Measurements from ENCODE around the gene PCBP3.
A peak's percentile ranks its signal among the peaks of the same experiment; 100 is the strongest.
"Not testable (repeated sequence)": the region's sequence is repeated elsewhere in the genome, so short reads cannot be mapped to it uniquely, and the experiment has no call there.

The PCBP3 gene

DNA sequence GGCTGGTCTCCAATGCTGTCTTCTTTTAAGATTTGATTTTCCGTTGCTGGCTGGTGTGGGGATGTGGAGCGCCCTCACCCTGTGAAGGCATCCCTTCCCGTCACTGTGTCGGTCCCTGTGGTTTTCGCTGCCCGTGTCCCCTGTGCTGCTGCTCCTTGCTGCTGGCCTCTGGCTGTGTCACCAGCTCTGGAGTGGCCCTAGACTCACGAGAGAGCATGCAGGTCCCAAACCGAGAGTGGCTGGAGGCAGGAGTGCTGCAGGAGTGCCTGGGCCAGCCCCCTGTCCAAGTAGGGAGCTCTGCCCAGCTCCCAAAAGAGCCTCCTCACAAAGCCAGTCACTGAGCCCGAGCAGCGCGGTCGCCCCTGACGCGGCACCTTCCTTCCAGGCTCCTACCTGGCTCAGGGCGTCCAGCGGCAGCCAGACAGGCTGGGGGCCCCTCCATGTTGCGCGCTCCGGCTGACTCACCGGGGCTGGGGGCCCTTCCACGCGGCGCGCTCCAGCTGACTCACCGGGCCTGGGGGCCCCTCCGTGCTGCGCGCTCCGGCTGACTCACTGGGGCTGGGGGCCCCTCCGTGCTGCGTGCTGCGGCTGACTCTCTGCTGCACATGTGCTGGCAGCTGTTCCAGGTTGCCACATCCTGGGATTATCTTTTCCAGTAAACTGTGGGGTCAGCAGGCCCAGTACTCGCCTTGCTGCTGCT is 231.3 kb downstream of the PCBP3 start:
- H3K4me3 Mint-ChIP-seq, result no peak overlapping the region

DNA sequence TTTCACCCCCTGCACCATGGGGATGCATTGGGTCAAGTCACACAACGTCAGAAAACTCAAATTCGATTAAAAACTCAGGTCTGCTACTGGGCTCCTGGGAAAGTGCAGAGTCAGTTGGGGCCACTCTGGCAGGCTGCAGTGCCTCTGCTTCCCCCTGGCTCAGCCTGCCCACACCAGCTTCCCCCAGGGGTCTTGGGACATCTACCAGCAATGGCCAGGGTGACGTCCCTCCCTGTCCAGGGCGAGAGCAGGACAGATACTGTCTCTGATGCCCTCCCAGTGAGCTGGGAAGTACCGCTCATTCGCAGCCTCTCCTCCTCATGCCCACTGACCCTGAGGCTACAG is 231.9 kb downstream of the PCBP3 start:
- Mint-ChIP-seq H3K27me3 (no peaks in the 10 kb centered on the region), H3K4me1 (peaks cover 23% of the 10 kb centered on the region), H3K36me3 (no peaks in the 10 kb centered on the region), H3K27ac (no peak overlapping the region), H3K4me3 (no peak overlapping the region), H3K9me3 (no peaks in the 10 kb centered on the region)

More for the DNA sequence above, 231.3 kb downstream of the PCBP3 start:
- H3K27ac Mint-ChIP-seq, result no peak overlapping the region
- H3K4me1 Mint-ChIP-seq, result peaks cover 17% of the 10 kb centered on the region
- H3K9me3 Mint-ChIP-seq, result no peaks in the 10 kb centered on the region
- no peaks in the 10 kb centered on the region for H3K36me3 Mint-ChIP-seq
- H3K27me3 Mint-ChIP-seq, result no peaks in the 10 kb centered on the region

DNA sequence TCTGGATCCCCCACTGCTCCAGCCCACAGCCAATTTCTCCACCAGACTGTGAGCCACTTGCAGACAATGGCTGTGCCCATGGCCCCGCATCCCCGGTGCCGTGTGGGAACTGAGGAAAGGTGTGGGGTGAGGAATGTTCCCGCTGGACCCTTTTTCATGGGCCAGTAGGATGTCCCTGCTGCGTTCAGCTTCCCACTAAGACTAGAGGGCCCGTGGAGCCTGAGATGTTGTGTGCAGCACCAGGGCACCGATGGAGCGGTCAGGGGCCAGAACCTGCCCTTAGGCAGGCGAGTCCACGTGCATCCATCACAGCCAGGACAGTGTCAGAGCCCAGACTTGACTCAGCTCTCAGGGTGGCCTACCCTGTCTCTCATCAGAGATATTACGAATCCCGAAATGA is 232.4 kb downstream of the PCBP3 start:
- Mint-ChIP-seq H3K4me1 (peaks cover 27% of the 10 kb centered on the region), H3K4me3 (no peak overlapping the region), H3K36me3 (no peaks in the 10 kb centered on the region), H3K27me3 (no peaks in the 10 kb centered on the region), H3K9me3 (no peaks in the 10 kb centered on the region), H3K27ac (no peak overlapping the region)

DNA sequence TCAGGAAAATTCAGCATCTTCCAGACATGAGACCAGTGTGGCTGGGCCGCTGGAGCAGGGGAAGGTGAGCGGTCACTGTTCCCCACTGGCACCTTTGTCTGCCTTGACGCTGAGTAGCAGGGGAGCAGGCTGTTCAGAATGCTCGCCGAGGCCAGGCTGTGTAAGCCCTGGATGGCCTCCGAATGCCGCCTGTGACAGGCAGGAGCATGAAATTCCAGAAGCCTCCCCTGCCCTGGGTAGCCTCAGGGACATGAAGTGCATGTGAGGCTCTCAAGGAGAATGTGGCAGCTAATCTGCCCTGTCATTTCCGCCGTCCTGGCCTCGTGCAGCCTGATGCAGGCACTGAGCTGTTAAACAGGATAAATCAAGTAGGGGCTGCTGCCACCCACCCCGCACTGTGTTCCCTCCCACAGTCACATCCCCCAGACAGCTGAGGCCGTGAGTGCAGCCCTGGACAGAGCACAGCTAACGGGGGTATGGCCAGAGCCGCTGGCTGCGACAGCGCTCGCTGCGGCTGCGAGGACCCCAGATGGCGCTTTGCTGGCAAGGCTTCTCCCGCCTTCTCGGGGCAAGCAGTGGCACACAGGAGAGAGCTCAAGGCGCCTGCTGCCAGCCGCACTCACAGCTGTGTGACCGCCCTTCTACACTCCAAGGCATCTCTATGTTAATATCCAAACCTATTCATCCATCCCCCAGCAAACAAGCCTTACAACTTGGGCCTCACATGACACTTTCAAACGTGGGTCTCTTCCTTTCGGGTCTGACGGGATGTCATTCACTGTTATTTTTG is 233.1 kb downstream of the PCBP3 start:
- Mint-ChIP-seq H3K4me3 (no peak overlapping the region), H3K27ac (no peak overlapping the region)

DNA sequence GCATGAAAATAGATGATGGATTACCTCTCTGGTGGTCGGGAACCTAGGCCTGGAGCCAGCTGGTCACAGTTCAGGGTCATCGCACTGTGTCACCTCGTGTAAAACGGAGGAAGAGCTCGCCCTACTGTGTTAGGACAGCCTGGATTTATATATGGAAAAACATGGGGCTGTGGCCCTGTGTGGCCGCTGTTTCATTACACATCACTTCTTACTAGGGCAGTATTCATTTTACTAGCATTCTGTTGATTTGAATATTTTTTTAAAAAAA is 233.6 kb downstream of the PCBP3 start:
- H3K9me3 Mint-ChIP-seq, result no peaks in the 10 kb centered on the region
- no peak overlapping the region for H3K4me3 Mint-ChIP-seq
- peaks cover 40% of the 10 kb centered on the region for H3K4me1 Mint-ChIP-seq
- no peaks in the 10 kb centered on the region for H3K36me3 Mint-ChIP-seq
- H3K27ac Mint-ChIP-seq, result no peak overlapping the region
- no peaks in the 10 kb centered on the region for H3K27me3 Mint-ChIP-seq

More for the DNA sequence above, 233.1 kb downstream of the PCBP3 start:
- H3K27me3 Mint-ChIP-seq, result no peaks in the 10 kb centered on the region
- peaks cover 34% of the 10 kb centered on the region for H3K4me1 Mint-ChIP-seq
- H3K9me3 Mint-ChIP-seq, result no peaks in the 10 kb centered on the region
- H3K36me3 Mint-ChIP-seq, result no peaks in the 10 kb centered on the region

DNA sequence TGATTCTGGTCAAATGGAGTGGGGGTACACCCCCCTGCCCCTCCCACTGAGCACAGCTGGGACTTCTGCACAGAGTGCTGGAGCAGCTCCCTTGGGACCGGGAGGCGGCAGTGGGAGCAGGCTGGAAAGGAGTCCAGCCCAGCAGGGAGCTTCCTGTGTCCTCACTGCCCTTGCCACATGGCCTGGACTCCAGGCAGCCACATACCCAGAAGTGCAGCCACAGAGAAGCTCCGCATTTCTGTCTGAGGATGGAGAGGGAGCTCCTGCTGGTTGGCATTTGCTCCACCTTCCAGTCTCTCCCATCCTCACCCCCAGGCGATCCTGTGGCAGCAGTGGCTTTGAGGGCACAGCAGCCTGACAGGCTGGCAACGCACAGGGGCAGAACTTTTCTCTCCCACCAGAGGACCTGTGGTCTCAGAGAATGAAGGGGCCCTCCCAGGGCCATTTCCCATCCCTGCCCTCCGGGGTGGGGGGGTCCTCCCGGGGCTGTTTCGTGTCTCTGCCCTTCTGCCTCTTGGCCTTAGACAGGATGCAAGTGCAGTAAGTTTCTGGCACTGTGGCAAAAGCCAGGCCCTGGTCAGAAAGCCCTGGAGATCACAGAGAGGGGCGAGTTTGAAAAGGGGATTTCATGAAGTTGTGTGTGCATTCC is 234.4 kb downstream of the PCBP3 start:
- Mint-ChIP-seq H3K36me3 (no peaks in the 10 kb centered on the region), H3K27me3 (no peaks in the 10 kb centered on the region), H3K9me3 (no peaks in the 10 kb centered on the region), H3K27ac (no peak overlapping the region), H3K4me3 (no peak overlapping the region), H3K4me1 (peaks cover 46% of the 10 kb centered on the region)

DNA sequence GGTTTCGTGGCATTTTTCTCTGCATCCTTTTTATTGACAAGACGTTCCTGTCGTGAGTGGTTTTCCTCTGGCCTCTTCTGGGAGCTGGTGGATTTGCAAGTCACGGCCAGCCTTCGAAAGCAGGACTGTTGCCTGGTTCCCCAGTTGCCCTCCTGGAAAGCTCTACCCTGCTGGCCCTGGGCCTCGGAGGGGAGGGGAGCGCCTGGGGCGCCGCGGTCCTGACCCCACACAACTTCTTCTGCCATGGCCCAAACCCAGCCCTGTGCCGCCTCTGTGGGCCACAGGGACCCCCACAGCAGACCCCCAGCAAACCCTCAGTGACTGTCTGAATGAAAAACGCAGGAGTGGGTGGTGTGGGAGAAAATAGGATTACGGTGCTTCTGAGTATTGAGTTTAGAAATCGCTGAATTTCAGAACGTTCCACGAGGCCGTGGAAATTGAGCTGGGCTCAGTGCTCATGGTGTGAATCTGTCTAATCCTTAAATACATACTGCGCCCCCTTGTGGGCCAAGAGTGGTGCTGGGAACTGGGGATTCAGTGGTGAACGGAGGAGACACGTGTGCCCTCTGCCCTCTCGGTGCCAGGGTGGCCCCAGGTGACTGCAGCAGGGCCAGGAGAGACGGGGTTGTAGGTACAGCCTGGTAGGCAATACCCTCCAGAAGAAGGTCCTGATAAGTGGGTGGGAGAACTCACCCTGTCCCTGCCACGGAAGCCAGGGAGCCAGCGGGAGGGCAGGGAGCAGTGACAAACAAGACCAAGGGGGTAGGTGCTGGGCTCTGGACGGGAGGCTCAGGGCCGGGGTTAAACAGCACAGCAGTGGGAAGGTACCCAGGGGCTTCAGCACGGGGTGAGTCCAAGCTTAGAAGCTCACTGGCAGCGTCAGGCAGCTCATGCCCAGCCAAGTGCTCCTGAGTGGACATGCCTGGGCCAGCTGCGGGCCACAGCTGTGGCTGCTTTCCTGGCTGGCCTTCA is 236.9 kb downstream of the PCBP3 start:
- Mint-ChIP-seq H3K27ac (peak overlapping the region; percentile 83), H3K36me3 (no peaks in the 10 kb centered on the region), H3K4me3 (peak overlapping the region; percentile 43), H3K27me3 (no peaks in the 10 kb centered on the region), H3K4me1 (peaks cover 68% of the 10 kb centered on the region), H3K9me3 (no peaks in the 10 kb centered on the region)

DNA sequence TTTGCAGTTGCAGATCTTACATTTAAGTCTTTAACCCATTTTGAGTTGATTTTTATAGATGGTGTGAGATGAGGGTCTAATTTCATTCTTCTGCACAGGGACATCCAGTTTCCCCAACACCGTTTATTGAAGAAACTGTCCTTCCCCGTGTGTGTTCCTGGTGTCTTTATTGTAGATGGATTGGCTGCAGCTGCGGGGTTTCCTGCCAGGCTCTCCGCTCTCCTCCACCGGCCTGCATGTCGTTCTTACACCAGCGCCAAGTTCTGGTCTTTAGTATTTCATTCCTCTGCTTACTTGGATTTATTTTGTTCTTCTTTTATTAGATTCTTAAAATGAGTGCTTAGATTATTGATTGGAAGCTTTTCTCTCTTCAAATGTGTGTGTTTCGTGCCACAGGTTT is 239.1 kb downstream of the PCBP3 start:
- H3K4me1 Mint-ChIP-seq, result peaks cover 87% of the 10 kb centered on the region
- no peak overlapping the region for H3K4me3 Mint-ChIP-seq
- peaks cover 2% of the 10 kb centered on the region for H3K36me3 Mint-ChIP-seq
- no peaks in the 10 kb centered on the region for H3K9me3 Mint-ChIP-seq
- H3K27ac Mint-ChIP-seq, result no peak overlapping the region
- H3K27me3 Mint-ChIP-seq, result no peaks in the 10 kb centered on the region

DNA sequence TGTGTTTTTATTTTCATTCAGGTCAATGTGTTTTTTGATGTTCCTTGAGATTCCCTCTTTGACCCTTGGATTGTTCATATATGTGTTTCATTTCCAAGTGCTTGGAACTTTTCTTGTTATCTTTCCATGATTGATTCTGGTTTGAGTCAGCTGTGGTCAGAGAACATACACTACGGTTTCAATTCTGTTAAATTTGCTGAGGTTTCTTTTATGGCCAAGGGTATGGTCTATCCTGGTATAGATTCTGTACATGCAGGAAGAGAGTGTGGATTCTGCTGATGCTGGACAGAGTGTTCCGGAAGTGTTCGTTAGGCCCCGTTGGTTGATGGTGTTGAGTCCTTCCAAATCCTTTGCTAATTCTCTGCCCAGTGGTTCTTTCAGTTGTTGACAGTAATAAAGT is 239.6 kb downstream of the PCBP3 start:
- Mint-ChIP-seq H3K27me3 (no peaks in the 10 kb centered on the region), H3K27ac (no peak overlapping the region), H3K36me3 (peaks cover 2% of the 10 kb centered on the region), H3K4me3 (no peak overlapping the region), H3K4me1 (peaks cover 91% of the 10 kb centered on the region), H3K9me3 (no peaks in the 10 kb centered on the region)

DNA sequence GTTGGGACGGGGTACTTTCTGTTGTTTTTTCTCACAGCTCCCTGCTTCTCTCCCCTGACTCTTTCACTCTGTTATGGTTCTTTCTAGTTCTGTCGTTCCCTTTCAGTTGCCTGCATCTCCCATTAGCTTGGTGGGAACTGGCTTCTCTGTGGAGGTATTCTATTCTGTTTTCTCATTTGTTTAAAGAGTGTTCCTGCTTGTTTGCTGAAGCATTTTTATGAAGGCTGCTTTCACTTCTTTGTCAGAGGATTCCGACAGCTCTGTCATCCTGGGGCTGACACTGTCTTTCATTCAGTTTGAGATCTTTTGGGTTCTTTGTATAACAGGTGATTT is 242.0 kb downstream of the PCBP3 start:
- peaks cover 2% of the 10 kb centered on the region for H3K36me3 Mint-ChIP-seq
- peak overlapping the region; percentile 69 for H3K27ac Mint-ChIP-seq
- H3K9me3 Mint-ChIP-seq, result no peaks in the 10 kb centered on the region
- H3K27me3 Mint-ChIP-seq, result no peaks in the 10 kb centered on the region
- peak overlapping the region; percentile 68 for H3K4me3 Mint-ChIP-seq
- peaks cover 93% of the 10 kb centered on the region for H3K4me1 Mint-ChIP-seq

DNA sequence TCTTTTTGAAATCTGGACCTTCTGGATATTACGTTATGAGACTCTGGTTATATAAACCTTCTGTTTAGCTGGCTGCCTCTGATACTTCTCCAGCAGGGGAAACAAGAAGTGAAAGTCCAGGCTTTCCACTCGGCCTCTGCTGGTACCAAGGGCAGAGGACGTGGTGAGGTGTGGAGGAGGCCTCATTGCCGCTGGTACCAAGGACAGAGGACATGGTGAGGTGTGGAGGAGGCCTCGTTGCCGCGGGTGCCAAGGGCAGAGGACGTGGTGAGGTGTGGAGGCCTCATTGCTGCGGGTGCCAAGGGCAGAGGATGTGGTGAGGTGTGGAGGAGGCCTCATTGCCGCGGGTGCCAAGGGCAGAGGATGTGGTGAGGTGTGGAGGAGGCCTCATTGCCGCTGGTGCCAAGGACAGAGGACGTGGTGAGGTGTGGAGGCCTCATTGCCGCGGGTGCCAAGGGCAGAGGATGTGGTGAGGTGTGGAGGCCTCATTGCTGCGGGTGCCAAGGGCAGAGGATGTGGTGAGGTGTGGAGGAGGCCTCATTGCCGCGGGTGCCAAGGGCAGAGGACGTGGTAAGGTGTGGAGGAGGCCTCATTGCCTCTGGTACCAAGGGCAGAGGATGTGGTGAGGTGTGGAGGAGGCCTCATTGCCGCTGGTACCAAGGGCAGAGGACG is 242.5 kb downstream of the PCBP3 start:
- H3K4me1 Mint-ChIP-seq, result peaks cover 93% of the 10 kb centered on the region
- not testable (repeated sequence) for H3K36me3 Mint-ChIP-seq, H3K27me3 Mint-ChIP-seq, H3K9me3 Mint-ChIP-seq
- H3K27ac Mint-ChIP-seq, result peak overlapping the region; percentile 69
- peak overlapping the region; percentile 68 for H3K4me3 Mint-ChIP-seq

DNA sequence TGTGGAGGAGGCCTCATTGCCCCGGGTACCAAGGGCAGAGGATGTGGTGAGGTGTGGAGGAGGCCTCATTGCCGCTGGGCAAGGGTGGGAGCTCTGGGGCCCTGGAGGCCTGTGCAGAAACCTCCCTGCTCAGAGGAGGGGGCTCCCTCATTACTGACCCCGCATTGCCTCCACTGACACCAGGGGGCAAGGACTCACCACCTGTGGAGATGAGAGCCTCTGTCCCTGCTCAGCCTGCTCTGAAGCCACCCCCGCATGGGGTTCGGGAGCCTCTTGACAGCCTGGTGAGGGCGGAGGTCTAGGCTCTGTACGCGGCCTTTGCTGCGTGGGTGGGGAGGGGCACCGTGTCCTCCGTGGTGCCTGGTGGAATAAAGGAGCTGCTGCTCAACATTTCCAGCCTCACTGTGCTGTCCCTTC is 243.1 kb downstream of the PCBP3 start:
- Mint-ChIP-seq H3K27ac (peak overlapping the region; percentile 69), H3K9me3 (no peaks in the 10 kb centered on the region), H3K27me3 (no peaks in the 10 kb centered on the region), H3K4me3 (no peak overlapping the region), H3K4me1 (peaks cover 93% of the 10 kb centered on the region), H3K36me3 (peaks cover 2% of the 10 kb centered on the region)

DNA sequence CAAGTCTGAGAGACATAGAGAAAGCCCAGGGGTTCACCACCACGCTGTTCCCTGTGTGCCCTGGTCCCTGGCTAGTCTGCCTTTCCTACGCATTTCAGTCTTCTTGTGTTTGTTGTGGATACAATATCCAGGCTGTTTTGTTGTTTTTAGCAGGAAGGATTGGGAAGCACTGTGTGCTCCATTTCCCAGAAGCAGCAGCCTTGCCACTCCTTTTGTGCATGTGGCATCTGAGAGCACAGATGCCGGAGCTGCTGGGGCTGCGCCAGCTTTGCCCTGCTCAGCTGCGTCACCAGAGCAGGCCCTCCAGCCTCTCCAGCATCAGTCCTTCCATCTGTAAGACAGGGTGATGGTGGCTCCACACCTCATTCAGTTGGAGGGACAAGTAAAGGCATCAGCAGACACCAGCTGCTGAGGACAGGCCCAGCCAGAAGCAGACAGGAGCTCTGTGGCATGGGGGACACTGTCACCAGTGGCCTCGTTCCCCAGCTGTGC is 243.6 kb downstream of the PCBP3 start:
- Mint-ChIP-seq H3K27me3 (no peaks in the 10 kb centered on the region), H3K36me3 (peaks cover 2% of the 10 kb centered on the region), H3K9me3 (no peaks in the 10 kb centered on the region), H3K4me1 (peaks cover 93% of the 10 kb centered on the region), H3K27ac (peak overlapping the region; percentile 68), H3K4me3 (peak overlapping the region; percentile 39)

DNA sequence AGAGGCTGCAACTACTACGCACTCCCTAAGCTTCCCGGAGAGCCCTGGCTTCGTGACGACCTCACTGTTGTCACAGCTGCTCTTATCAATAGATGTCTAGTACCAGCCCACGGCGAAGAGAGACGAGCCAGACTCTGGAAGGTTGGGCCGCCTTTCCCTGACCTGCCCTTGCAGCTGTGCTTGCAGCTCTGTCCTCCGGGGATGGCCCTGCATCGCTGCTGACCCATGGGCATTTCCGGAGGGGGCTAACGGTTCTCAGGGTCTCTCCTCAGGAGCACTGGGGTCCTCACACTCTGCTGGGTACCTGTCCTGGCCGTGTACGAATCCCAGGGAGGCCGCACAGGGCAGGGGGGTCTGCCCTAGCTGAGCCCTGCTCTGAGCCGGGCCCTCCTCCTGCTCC is 244.3 kb downstream of the PCBP3 start:
- H3K27ac Mint-ChIP-seq, result no peak overlapping the region
- no peak overlapping the region for H3K4me3 Mint-ChIP-seq
- H3K36me3 Mint-ChIP-seq, result peaks cover 2% of the 10 kb centered on the region
- peaks cover 95% of the 10 kb centered on the region for H3K4me1 Mint-ChIP-seq
- no peaks in the 10 kb centered on the region for H3K9me3 Mint-ChIP-seq
- H3K27me3 Mint-ChIP-seq, result no peaks in the 10 kb centered on the region
